ENCODE measurements around the gene KLHL17.
"Not testable (repeated sequence)": the region's sequence is repeated elsewhere in the genome, so short reads cannot be mapped to it uniquely, and the experiment has no call there.

KLHL17 gene

GRCh38 chr1:966135-966703, 5.8 kb downstream of the KLHL17 start, which contains the start of gene PLEKHN1:
Gene PLEKHN1, plus strand, starts transcription at chr1:966482. Its CDS starts 50 bp downstream, at chr1:966532.
- H3K4me3 ChIP-seq (ENCODE audit: low read depth, low read length), result peak within 1 kb of the TSS; percentile 30

DNA sequence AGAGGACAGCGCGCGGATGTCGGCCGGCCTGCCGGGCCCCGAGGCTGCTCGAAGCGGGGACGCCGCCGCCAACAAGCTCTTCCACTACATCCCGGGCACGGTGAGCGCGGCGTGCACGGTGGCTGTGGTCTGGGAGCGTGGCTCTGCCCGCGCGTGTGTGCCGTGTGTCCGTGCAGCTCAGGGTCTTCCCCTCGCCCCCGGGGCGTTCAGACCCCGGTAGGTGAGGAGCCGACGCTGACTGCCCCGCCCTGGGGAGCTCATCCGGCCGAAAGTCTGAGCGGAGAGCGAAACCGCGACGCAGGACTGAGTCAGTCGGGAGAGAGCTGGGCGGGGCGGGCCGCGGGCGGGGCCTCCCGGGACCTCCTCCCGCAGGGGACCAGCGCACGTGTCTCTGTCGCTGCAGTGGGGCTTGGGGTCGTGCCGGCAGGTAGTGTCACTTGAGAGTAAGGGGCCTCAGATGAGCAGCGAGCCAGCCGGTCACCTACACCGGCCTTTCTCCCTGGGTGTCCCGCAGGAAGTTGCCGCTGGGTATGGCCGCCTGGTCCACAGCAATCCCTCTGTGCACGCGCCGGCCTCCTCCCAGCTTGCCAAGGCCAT, 6.4 kb downstream of the KLHL17 start:
- H3K4me3 ChIP-seq (ENCODE audit: low read depth, low read length), result peak overlapping the region; percentile 30

DNA sequence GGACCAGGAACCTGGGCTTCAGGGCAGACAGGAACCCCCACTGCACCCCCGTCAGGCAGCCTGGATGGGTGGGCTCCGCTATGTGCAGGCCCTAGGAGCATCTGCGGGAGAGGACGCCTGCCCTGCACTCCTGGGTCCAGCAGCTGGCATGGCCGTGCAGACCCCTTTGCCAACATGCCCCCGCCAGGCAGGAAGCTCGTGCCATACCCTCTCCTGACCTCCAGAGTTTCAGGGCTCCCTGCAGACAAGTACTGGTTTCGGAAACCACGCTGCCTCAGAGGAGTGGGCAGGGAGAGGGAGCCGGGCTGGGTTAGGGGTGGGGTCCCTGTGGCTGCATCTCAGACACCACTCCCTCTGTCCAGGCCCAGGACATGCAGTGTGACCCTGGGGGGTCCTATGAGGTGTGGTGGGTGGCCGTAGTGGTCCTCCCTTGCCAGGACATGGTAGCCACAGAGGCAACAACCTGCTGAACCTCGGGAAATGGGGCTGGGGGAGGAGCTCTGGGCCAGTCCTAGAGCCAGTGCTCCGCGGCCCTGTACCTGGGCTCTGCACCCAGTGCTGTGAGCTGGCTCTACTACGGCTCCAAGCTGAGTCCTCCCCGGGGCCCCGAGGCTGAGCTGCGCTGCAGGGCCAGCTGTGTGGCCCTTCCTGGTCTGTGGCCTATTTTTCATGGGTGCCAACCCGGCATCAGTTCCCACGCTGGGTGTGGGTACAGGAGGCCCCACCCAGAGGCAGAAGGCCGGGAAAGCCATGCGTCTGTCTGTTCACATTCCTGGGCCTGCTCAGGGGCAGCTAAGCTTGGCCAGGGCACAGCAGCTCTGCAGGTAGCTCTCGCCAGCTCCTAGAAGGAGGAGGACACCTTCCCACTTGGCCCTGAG, 7.3 kb downstream of the KLHL17 start:
- H3K4me3 ChIP-seq (ENCODE audit: low read depth, low read length), result no peak overlapping the region

GRCh38 chr1:969260-969855, 9.0 kb downstream of the KLHL17 start:
- no peak overlapping the region for H3K4me3 ChIP-seq (ENCODE audit: low read depth, low read length)

DNA sequence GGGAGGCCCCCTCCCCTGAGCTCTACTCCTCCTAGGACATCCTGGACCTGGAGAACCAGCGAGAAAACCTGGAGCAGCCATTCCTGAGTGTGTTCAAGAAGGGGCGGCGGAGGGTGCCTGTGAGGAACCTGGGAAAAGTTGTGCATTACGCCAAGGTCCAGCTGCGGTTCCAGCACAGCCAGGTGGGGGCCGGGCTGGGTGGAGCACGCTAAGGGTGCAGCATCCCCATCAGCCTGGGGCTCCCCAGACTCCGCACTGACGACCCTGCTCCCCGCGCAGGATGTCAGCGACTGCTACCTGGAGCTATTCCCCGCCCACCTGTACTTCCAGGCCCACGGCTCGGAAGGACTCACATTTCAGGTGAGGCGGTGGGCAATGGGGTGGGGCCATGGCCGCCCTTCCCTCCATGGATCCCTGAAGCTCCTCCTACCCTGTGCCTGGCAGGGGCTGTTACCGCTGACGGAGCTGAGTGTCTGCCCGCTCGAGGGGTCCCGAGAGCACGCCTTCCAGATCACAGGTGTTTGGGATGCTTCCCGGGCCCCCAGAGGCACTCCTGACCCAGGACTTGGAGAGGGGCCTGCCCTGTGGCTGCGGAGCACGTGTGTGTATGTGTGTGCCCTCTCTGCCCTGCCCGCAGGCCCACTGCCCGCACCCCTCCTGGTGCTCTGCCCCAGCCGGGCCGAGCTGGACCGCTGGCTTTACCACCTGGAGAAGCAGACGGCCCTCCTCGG, 10.0 kb downstream of the KLHL17 start:
- H3K4me3 ChIP-seq (ENCODE audit: low read depth, low read length), result no peak overlapping the region

GRCh38 chr1:970973-971730, 10.8 kb downstream of the KLHL17 start:
- H3K4me3 ChIP-seq (ENCODE audit: low read depth, low read length), result no peak overlapping the region

DNA sequence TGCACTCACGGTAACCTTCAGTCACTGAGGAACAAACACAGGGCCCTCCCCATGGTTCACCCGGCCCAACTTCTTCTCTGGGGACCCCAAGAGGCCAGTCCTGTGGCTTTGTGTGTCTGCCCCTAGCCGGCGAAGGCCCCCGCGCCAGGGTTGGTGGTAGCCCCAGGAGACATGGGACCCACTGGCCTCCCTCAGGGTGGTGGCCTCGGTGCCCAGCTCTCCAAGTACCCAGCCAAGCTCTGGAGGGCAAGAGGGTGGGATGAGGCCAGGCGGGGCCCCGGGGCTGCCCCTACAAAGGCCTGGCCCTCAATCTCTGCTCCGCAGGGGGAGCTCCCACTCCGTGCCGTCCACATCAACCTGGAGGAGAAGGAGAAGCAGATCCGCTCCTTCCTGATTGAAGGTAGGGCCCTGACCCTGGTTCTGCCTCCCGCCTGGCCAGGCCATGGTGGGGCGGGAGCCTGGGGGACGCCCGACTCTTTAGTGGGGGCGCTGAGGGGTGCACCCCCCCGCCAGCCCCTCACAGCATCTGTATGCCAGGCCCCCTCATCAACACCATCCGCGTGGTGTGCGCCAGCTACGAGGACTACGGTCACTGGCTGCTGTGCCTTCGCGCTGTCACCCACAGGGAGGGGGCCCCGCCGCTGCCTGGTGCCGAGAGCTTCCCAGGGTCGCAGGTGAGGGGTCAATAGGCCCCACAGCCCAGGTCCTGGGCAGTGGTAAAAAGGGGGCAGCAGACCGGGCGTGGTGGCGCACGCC, 11.5 kb downstream of the KLHL17 start:
- H3K4me3 ChIP-seq (ENCODE audit: low read depth, low read length), result no peak overlapping the region

- no peak overlapping the region for H3K4me3 ChIP-seq (ENCODE audit: low read depth, low read length)
Observed at GRCh38 chr1:972726-973458, 12.5 kb downstream of the KLHL17 start.

- no peak overlapping the region for H3K4me3 ChIP-seq (ENCODE audit: low read depth, low read length)
Observed at GRCh38 chr1:973459-974292, 13.3 kb downstream of the KLHL17 start.

DNA sequence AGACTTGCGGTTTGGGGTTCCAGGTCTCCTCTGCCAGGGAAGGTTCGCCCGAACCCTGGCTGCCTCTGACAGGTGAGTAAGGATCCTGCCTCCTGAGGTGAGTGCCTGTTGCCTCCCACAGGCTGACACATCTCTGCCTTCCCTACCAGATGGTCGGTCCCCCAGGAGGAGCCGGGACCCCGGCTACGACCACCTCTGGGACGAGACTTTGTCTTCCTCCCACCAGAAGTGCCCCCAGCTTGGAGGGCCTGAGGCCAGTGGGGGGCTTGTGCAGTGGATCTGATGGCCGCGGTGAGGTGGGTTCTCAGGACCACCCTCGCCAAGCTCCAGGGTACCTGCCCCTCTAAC, 13.9 kb downstream of the KLHL17 start:
- no peak overlapping the region for H3K4me3 ChIP-seq (ENCODE audit: low read depth, low read length)

DNA sequence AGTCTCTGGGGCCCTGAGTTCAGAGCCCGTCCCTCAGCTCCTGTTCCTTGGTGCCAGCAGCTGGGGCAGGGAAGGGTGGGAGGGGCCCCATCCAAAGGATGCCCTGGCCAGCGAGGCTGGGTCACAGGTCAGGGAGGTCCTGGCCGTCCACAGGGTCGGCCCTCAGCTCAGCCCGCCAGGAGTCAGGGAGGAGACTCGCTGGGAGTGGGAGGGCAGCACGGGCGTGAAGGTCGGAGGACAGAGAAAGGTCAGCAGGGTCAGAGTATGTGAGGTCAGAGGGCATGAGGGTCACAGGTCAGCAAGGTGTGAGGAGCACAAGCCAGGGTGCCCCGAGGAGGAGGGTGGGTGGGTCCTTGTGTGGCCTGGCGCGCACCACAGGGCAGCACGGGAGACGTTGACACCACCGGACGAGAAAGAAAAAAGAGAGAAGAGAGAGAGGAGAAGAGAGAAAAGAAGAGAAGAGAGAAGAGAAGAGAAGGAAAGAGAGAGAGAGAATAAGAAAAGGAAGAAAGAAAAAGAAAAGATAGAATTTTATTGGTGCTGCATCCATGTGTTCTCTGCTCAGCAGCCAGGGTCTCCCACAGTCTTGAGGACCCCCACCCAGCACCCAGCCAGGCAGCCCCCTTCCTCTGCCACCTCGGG, 14.4 kb downstream of the KLHL17 start:
- H3K4me3 ChIP-seq (ENCODE audit: low read depth, low read length), result no peak overlapping the region

- no peak overlapping the region for H3K4me3 ChIP-seq (ENCODE audit: low read depth, low read length)
Observed at GRCh38 chr1:975365-975764, 15.0 kb downstream of the KLHL17 start.

DNA sequence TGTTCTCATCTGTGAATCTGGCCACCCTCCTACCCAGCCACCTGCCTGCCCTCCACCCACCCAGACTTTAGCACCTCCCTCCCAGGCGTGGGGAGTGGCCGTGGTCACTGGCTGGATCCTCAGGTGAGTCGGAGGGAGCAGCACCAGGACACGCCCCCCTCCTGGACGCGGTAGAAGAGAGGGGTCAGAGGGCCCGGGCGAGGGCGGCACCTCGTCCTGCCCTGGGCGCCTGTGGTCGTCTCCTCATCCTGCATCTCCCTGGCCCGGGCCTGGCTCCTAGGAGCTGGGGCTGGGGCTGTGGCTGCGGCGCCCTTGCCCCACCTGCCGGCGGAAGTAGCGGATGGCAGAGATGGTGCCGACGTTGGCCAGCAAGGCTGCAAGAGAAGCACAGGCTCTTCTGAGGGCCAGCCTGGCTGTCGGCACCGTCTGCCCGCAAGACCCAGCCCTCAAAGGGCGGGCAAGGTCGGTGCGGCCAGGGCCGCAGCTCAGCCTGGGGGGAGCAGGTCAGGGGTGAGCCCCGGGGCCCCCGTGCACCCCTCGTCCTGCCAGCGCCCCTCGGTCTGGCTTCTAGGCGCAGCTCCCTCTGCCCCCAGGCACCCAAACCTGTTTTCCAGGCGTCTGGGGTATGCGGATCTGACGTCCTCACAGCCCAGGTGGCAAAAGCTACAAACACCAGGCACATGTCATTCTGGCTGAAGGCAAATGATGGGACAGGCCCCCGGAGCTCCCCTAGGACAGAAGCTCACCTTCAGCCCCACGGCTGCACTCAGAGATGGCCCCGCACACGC, 15.7 kb downstream of the KLHL17 start:
- H3K4me3 ChIP-seq (ENCODE audit: low read depth, low read length), result no peak overlapping the region

GRCh38 chr1:976791-977190, 16.4 kb downstream of the KLHL17 start:
- H3K4me3 ChIP-seq (ENCODE audit: low read depth, low read length), result not testable (repeated sequence)

DNA sequence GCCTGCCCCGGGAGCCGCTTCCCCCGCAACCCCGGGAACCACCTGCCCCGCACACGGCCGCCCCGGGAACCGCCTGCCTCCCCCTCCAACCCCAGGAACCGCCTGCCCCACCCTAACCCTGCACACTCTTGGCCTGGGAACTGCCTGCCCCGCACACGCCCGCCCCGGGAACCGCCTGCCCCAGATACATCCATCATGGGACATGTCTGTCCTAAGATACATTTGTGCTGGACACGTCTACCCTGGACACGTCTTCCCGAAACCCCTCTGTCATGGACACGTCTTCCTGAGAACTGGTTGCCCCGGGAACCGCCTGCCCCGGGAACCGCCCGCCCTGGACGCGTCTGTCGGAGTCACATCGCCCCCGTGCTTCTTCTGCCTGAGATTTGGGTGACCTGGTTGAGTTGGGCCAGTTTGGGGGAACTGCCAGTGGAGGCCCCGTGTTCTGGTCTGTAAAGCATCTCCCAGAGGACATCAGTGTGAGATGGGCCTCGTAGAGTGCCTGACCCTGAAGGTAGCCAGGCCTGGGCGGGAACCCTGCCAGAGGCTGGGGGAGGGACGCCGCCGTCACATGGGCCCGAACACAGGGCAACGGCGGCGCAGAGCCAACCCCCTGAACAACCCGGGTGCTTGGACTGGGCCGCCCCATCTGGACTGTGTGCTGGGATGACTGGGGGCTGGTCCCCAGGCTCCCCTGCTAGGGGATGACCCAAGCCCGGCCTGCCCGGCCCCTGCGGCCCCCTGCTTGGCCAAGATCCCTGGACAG, 17.9 kb downstream of the KLHL17 start:
- H3K4me3 ChIP-seq (ENCODE audit: low read depth, low read length), result no peak overlapping the region

Measured in iPS-11a (cell line).